Measurements from ENCODE around the gene CDKN1B. TPM values are rescaled to one million over a fixed set of nuclear protein-coding genes. Genes with fewer than 3 reads are reported as not detected.
A peak's percentile ranks its signal among the peaks of the same experiment; 100 is the strongest.

CDKN1B gene
- polyA plus RNA-seq, 1 donor: 61.6 TPM

DNA sequence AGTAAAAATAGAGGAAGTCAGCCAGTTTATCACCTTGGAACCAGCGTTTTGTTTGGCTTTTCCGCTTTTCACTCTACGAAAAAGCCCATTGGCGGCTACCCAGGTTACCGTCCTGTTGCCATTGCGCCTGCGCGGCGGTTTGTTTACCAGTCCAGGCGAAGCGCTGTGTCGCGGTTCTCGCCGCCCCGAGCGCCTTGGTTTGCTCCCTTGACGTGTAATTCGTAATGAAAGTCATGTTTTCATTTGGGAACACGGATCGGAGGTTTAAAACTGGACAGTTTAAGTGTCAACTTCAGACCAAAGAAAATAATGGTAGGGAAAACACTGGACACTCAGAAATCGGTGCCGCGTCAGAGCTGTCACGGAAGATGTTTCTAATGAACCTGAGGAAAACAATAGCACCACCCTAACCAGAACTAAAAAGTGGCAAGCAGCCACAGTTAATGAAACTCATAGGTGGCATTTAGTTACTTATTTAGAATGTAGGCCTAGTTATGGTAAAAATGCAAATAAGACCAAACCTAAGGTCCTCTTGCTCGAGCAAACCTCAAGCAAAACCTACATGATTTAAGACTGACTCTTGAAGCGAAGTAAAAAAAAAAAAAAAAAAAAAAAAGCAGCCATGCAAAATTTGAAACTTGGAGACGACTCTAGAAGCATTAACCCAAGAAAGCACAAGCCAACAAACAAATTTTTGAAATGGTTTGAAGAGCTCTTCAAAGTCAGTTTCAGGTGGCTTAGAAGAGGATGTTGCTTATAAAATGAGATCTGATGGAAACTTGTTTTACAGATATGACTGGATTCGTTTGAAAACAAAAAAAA, 20.4 kb upstream of the CDKN1B start:
- peak; percentile 89 for DNase-seq

DNA sequence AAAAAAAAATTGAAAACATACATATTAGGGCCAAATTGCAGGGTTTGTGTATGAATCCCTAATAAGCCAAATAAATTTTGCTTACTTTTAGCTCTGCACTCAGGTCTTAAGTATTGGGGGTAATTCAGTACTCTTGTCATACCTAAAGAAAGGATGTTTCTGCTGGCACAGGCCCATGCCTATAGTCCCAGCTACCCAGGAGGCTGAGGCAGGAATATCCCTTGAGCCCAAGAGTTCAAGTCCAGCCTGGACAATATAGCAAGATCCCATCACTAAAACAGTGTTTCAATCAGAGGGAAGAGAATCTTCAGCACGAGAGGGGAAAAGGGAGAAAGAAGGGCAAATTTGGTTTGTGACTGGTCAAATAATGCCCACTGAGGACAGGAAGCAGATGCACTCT, 17.8 kb upstream of the CDKN1B start:
- no peak for DNase-seq

DNA sequence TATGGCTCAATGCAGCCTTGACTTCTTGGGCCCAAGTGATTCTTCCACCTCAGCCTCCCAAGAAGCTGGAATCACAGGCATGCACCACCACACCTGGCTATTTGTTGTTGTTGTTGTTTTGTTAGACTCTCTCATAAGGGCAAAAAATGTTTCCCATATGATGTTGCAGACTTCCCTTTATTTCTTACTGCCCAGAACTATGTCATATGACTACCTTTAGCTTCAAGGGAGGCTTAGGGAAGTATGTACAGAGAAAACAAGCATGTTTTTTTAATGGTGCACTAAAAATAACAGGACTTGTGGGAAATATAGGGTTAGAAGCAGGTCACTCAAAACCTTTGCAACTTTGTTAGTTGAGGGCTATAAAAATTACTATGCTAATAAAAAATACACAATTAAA, 16.9 kb upstream of the CDKN1B start:
- no peak for DNase-seq

DNA sequence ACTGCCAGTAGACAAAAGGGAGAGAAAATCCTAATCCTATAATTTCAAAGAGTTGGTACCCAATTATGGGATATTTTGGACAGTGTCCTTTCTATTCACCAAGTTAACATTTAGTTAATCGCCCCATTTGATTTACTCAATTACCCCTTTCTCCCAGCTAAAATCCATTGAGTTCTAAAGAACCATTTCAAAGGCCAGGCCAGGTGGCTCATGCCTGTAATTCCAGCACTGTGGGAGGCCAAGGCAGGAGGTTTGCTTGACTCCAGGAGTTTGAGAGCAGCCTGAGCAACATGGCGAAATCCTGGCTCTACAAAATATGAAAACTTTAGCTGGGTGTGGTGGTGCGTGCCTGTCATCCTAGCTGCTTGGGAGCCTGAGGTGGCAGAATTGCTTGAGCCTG, 15.7 kb upstream of the CDKN1B start:
- DNase-seq: no peak

DNA sequence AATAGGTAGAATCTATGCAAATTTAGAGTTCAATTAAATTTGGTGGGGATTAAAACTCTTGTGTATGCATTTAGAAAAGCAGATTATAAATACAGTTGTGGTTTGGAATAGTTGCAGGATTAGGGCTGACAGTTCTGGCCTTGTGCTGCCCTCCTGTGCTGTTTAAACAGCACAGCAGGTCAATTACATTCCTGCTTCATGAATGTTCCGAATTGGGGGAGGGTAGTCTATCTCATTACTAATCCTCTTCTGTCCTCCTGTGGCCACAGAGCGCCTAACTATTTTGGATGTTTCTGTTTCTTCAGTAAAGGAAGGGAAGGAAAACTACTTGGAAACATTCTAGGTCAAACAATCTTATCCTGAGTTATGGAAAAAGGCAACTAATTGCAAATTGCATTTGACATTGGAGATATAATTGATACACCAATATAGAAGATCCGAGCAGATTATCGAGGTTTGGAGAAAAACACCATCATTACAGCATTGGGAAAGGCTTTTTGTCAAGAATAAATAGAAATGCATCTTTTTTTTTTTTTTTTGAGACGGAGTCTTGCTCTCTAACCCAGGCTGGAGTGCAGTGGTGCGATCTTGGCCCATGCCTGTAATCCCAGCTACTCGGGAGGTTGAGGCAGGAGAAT, 12.5 kb upstream of the CDKN1B start:
- peak; percentile 89 for DNase-seq

DNA sequence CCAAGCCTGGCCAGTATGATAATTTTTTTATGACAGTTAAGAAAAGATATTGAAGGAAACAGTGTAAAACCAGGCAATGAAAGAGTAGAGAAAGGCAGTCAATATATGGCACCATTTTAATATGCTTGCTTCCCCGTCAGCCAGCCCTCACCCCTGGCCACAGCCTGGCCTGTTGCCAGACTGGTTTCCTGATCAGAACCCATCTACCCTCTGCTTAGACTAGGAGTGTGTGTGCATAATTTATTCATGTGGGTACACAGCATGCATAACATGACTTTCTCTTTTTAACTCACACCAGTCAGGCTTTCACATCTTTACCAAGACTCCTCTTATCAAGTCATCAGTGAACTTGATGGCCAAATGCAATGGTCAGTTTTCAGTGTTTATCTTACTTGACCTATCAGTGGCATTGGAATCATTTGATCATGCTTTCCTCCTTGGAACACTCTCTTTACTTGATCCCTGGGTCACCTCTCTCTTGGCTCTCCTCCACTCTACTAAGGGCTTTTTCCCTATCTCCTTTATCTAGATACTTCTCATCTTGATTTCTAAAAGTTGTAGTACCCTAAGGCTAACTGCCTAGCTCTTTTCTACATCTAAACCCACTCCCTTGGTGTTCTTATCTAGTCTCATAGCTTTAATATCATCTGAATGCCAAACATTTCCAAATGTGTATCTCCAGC, 11.2 kb upstream of the CDKN1B start:
- no peak for DNase-seq

DNA sequence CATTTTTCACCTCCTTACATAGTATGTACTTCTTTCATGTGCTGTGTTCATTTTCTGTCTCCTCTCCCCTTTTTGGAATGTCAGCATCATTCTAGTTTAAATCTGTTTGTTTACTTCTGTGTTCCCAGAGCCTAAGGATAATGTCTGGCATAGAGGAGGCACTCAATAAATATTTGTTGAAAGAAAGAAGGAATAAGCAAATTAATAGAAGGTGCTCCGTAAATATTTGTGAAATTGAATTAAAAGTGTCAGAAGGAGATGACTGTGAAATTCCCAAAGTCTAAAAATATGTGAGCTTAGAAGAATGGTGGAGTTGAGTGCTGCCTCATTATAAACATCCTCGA, 3.3 kb upstream of the CDKN1B start:
- no peak for DNase-seq

DNA sequence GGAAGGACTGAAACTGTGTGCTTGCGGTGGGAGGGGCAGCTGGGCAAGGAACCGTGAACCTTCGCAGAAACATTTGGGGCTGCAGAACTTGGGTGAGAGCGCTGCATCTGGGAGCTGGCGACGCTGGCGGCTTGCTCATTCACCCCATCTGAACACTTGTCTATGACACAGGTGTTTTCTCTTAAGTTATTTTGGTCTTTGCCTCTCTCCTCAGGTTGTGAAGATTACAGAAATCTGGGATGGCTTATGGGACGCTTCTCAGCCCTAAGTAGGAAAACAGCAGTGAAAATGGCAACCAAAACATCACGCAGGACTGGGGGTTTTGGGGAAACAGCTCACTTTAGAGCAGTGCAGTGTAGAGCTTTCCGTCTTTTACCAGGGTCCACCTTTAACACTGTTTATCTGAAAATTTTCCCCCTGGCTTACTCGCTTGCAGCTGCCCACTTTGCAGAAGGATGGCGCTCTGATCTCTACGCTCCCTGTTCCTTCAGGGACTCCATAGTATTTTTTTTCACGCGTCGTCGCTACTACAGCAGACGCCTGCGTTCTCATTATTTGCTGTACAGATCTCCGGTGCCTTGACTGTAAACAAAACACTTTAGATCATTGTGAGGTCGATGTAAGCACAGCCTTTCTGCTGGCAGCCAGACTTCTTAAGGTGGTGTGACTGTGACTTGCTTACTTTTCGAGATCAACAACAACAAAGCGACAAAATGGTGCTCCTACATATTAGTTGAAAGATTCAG, 2.7 kb upstream of the CDKN1B start:
- DNase-seq: peak; percentile 56

DNA sequence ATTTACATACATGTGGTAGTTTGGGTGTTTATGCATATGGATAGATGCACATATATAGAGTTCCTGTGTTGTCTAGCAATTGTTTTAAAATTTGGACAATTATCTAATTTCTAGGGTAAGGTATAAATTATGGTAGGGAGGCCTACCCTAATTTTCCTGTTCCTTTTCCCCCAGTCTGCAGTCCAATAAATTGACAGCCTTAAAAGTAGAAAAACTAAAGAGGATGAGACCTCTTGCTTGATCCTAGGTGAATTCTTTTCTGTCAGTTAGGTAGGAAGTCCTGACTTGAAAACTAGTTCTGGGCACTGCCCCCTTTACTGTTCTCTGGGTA, 2.1 kb upstream of the CDKN1B start:
- DNase-seq: no peak

DNA sequence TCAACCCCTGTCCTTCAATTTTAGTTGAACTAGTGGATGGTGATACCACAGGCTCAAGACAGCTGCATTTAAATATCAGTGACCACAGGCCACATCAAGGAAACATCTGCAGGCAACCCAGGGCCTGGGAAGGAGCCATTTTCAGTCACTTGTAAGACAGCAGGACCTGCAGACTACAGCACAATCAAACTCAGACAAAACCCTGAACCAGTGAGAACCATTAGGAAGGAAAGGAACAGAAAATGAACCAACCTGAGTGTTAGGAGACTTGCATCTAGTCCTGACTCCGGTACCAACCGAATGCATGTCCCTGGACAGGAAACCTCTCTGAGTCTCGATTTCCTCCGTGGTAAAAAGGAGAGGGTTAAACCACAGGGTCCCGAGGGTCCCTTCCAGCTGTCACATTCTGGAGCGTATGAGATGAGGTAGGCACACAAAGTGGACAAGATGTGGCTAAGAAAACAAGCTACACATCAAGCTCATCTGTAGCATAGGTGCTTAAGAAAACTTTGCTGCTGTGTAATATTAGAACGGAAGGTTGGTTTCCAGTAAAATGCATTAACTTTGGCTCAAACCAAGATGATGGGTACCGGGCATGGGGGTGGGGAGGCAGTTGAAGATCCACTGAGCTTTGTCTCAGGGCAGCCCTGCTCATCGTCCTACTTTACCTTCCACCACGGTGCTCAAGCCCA, 1.6 kb upstream of the CDKN1B start:
- DNase-seq: no peak

DNA sequence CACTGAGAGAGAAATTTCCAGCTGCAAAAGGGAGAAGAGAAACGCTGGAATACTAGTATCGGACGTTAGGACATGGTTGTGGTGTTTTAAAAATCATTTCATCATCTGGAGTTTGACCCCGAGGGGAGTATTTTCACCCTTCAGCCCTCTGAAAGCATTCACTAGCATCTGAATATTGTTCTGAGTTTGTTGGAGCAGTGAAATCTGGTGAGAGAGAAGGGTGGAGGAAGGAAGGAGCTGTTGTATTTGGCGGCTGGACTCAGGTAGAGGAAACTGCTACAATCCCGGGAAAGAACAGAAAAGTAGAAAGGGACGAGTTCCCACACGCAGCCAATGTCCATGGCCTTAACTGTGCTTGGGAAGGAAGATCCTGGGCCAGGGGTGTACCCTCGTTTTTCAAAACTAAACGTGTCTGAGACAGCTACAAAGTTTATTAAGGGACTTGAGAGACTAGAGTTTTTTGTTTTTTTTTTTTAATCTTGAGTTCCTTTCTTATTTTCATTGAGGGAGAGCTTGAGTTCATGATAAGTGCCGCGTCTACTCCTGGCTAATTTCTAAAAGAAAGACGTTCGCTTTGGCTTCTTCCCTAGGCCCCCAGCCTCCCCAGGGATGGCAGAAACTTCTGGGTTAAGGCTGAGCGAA, 896 bp upstream of the CDKN1B start:
- DNase-seq: peak; percentile 42

DNA sequence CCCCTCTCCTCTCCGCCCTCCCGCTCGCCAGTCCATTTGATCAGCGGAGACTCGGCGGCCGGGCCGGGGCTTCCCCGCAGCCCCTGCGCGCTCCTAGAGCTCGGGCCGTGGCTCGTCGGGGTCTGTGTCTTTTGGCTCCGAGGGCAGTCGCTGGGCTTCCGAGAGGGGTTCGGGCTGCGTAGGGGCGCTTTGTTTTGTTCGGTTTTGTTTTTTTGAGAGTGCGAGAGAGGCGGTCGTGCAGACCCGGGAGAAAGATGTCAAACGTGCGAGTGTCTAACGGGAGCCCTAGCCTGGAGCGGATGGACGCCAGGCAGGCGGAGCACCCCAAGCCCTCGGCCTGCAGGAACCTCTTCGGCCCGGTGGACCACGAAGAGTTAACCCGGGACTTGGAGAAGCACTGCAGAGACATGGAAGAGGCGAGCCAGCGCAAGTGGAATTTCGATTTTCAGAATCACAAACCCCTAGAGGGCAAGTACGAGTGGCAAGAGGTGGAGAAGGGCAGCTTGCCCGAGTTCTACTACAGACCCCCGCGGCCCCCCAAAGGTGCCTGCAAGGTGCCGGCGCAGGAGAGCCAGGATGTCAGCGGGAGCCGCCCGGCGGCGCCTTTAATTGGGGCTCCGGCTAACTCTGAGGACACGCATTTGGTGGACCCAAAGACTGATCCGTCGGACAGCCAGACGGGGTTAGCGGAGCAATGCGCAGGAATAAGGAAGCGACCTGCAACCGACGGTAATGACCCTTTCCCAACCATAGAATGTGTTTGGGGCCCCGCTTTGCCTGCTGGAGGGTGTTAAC, 615 bp downstream of the CDKN1B start:
- DNase-seq: peak; percentile 29

DNA sequence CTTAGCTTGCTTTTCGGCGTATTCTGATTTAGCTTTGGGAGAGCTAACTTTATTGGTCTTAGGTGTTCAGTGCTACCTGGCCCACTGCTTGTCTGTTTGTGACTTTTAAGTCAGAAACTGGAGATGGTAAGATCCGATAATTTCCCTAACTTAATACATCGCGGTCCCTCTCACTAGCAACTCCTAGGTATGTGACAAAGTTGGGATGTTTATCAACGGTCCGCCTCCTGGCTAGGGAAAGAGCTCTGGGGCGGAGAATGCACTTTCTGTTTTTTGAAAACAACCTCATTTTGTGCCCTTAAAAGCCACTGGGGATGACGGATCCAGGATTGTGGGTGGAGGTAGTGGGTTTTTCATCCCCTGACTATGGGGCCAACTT, 1.2 kb downstream of the CDKN1B start:
- DNase-seq: no peak

DNA sequence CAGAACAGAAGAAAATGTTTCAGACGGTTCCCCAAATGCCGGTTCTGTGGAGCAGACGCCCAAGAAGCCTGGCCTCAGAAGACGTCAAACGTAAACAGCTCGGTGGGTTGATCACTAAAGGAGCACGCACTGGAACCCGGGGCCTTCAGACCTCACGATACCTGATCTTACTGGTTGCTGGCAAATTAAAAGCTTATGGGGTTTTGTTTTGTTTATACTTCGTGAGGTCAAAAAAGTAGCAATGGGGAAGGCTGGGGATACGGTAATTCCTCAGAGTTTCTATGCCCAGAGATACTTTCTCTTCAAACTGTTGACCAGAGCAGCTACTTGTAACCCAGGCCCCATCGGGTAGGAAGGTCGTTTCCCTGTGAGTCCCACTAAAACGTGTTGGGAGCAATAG, 1.7 kb downstream of the CDKN1B start:
- peak; percentile 32 for DNase-seq

DNA sequence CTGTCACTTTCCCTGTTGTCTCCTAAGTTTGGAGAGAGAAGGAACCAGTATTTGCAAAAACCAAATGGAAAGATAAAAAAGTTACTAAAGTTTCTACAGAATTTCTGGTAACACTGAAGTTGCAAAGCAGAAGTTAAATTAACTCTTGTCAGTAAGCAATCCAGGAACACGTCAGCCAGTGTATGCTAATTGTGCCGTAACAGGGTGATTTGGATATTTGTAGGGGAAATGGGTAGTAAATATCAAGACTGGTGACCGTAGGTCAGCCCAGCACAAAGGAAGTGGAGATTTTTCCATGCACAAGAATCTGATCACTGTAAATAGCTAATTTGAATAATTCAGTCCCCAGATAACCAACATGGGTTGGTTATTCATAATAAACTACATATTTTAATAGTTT, 2.3 kb downstream of the CDKN1B start:
- DNase-seq: no peak

DNA sequence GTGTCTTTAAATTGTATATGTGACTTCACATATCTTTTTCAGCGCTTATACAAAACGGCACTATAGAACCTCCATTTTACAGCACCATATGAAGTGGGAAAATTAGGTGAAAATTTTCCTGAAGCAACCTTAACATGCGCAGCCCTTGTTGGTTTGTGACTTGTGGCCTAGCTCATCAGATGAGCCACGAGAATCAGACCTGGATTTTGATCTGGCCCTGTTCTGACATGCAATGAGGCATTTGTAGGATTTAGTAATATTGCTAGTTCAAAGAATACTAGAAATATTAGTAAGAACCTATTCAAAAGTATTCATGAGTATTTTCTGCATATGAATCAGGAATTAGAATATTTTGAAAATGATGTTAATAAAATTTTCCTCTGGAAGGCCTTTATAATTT, 2.9 kb downstream of the CDKN1B start:
- no peak for DNase-seq

DNA sequence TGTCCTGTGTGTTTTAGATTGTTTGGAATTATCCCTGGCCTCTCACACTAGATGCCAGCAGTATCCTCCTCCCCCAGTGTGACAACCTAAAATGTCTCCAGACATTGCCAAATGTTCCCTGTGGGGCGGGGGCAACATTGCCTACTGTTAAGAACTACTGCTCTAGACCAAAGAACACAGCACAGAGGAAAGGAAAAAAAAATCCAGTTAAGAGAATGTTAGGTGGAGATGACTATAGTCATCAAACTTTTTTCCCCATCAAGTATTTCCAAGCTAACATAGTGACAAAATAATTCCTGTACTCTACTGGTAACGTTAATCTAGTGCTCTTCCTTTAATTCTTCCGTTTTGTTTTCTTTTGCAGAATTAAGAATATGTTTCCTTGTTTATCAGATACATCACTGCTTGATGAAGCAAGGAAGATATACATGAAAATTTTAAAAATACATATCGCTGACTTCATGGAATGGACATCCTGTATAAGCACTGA, 3.5 kb downstream of the CDKN1B start:
- no peak for DNase-seq

DNA sequence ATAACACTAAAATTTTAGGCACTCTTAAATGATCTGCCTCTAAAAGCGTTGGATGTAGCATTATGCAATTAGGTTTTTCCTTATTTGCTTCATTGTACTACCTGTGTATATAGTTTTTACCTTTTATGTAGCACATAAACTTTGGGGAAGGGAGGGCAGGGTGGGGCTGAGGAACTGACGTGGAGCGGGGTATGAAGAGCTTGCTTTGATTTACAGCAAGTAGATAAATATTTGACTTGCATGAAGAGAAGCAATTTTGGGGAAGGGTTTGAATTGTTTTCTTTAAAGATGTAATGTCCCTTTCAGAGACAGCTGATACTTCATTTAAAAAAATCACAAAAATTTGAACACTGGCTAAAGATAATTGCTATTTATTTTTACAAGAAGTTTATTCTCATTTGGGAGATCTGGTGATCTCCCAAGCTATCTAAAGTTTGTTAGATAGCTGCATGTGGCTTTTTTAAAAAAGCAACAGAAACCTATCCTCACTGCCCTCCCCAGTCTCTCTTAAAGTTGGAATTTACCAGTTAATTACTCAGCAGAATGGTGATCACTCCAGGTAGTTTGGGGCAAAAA, 4.1 kb downstream of the CDKN1B start:
- DNase-seq: no peak

DNA sequence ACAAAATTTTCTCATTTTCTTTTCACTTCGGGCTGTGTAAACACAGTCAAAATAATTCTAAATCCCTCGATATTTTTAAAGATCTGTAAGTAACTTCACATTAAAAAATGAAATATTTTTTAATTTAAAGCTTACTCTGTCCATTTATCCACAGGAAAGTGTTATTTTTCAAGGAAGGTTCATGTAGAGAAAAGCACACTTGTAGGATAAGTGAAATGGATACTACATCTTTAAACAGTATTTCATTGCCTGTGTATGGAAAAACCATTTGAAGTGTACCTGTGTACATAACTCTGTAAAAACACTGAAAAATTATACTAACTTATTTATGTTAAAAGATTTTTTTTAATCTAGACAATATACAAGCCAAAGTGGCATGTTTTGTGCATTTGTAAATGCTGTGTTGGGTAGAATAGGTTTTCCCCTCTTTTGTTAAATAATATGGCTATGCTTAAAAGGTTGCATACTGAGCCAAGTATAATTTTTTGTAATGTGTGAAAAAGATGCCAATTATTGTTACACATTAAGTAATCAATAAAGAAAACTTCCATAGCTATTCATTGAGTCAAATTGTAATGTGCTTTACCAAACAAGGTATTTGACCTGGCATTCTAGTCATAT, 4.8 kb downstream of the CDKN1B start:
- DNase-seq: no peak
